Neuronal stem cell (in vitro differentiated cells): Measurements from ENCODE around the gene PLA2G12A.

ENCODE experiments used
- DNase-seq: peaks from one replicate; pipeline ENCODE4 v3.0.0-alpha.2; 2013; ENCODE audit warnings: low spot score
- H2AFZ ChIP-seq: one replicate; pipeline ENCODE4 v1.6.1; 2013; ENCODE audit warnings: mild to moderate bottlenecking, low read length, inconsistent platforms
- H2AK5ac ChIP-seq: 2 replicates; pipeline ENCODE4 v1.6.1; 2013; ENCODE audit warnings: low read depth, mild to moderate bottlenecking, inconsistent platforms, low read length, moderate library complexity, mixed read lengths
- H2BK120ac ChIP-seq: 2 replicates; pipeline ENCODE4 v1.6.1; 2013; ENCODE audit warnings: low read depth, mild to moderate bottlenecking, inconsistent platforms, low read length, moderate library complexity, mixed read lengths
- H2BK12ac ChIP-seq: one replicate; pipeline ENCODE4 v1.6.1; 2013; ENCODE audit warnings: low read length, inconsistent platforms
- H2BK15ac ChIP-seq: 2 replicates; pipeline ENCODE4 v1.6.1; 2013; ENCODE audit warnings: mild to moderate bottlenecking, low read length, inconsistent platforms, mixed read lengths
- H2BK5ac ChIP-seq: one replicate; pipeline ENCODE4 v1.6.1; 2013; ENCODE audit warnings: inconsistent platforms, mild to moderate bottlenecking, low read length, moderate library complexity
- H3K14ac ChIP-seq: one replicate; pipeline ENCODE4 v1.6.1; 2013; ENCODE audit warnings: low read length, inconsistent platforms
- H3K18ac ChIP-seq: 2 replicates; pipeline ENCODE4 v1.6.1; 2013; ENCODE audit warnings: low read length, inconsistent platforms
- H3K23ac ChIP-seq: 2 replicates; pipeline ENCODE4 v1.6.1; 2013; ENCODE audit warnings: low read depth, mild to moderate bottlenecking, mixed read lengths, low read length, inconsistent platforms; ENCODE audit not compliant: poor library complexity
- H3K27ac ChIP-seq: replicated peaks from 3 replicates; pipeline ENCODE4 v1.5.1; 2013; ENCODE audit warnings: low read length, inconsistent platforms
- H3K27me3 ChIP-seq, 3 experiments: 2 replicates each; pipeline ENCODE4 v1.6.1; 2013; ENCODE audit warnings: low read length in 3 of 3, mild to moderate bottlenecking in 2 of 3, inconsistent platforms in 1 of 3, low read depth in 1 of 3, mixed read lengths in 1 of 3, moderate library complexity in 1 of 3; ENCODE audit not compliant: control insufficient read depth in 3 of 3, insufficient read depth in 3 of 3
- H3K36me3 ChIP-seq, 2 donors: replicated peaks in 1 of 2; 2 replicates each; pipeline ENCODE4 v1.6.1; 2013; ENCODE audit warnings: low read length in 2 of 2; ENCODE audit not compliant: control insufficient read depth in 2 of 2, insufficient read depth in 2 of 2
- H3K4ac ChIP-seq: 2 replicates; pipeline ENCODE4 v1.6.1; 2013; ENCODE audit warnings: inconsistent platforms, mild to moderate bottlenecking, low read length, moderate library complexity
- H3K4me1 ChIP-seq, 2 donors: 1 replicate in 1 of 2; 2 replicates in 1 of 2; pipeline ENCODE4 v1.6.1; 2013; ENCODE audit warnings: low read length in 2 of 2, low read depth in 1 of 2; ENCODE audit not compliant: control insufficient read depth in 2 of 2, insufficient read depth in 1 of 2
- H3K4me2 ChIP-seq: one replicate; pipeline ENCODE4 v1.6.1; 2013; ENCODE audit warnings: mild to moderate bottlenecking, low read length, inconsistent platforms; ENCODE audit not compliant: insufficient read depth, poor library complexity, severe bottlenecking
- H3K4me3 ChIP-seq, 2 donors: 2 replicates each; pipeline ENCODE4 v1.5.1; 2013; ENCODE audit warnings: low read length in 2 of 2, mild to moderate bottlenecking in 2 of 2, inconsistent platforms in 1 of 2, moderate library complexity in 1 of 2
- H3K79me1 ChIP-seq: one replicate; pipeline ENCODE4 v1.6.1; 2013; ENCODE audit warnings: low read depth, mild to moderate bottlenecking, inconsistent platforms, low read length, moderate library complexity
- H3K9ac ChIP-seq: one replicate; pipeline ENCODE4 v1.6.1; 2013; ENCODE audit warnings: mild to moderate bottlenecking, low read depth, low read length, inconsistent platforms; ENCODE audit not compliant: poor library complexity
- H3K9me3 ChIP-seq, 2 donors: replicated peaks in 1 of 2; 2 replicates each; pipeline versions ENCODE3 to v1.6.1; 2013; ENCODE audit warnings: low read length in 2 of 2, mild to moderate bottlenecking in 2 of 2, inconsistent platforms in 1 of 2, low read depth in 1 of 2, mixed read lengths in 1 of 2, moderate library complexity in 1 of 2; ENCODE audit not compliant: control insufficient read depth in 2 of 2, insufficient read depth in 1 of 2
- H4K8ac ChIP-seq: one replicate; pipeline ENCODE4 v1.6.1; 2013; ENCODE audit warnings: low read depth, mild to moderate bottlenecking, inconsistent platforms, low read length, moderate library complexity
- H4K91ac ChIP-seq: one replicate; pipeline ENCODE4 v1.6.1; 2013; ENCODE audit warnings: low read length, low read depth, mild to moderate bottlenecking, inconsistent platforms; ENCODE audit not compliant: poor library complexity
- WGBS, 2 donors: extraction: QIAGEN DNeasy Blood & Tissue Kit; methylation state at CpG; one replicate each; pipeline ENCODE4 v1.1.7; 2013; ENCODE audit warnings: missing lambda C conversion rate in 2 of 2, mixed read lengths in 1 of 2; ENCODE audit not compliant: insufficient read length in 2 of 2, insufficient replicate concordance in 1 of 2; ENCODE audit errors: extremely low coverage in 2 of 2; 5-methylcytosine and 5-hydroxymethylcytosine counted together

PLA2G12A gene

DNA sequence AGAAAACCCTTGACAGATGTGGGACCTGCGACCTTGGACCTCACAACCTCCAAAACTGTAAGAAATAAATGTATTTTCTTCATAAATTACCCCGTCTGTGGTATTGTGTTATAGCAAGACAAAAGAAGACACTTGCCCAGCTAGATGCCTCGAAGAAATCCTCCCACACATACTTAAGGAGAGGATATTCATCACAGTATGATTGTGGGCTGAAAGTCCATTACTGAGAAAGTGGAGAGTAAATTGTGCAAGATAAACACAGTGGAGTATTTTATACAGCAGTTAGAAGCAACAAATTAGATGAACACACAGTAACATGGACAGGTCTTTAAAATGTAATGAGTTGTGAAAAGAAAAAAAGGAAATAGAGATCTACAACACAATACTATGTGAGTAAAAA lies 25.8 kb upstream of the PLA2G12A start:
- H3K23ac ChIP-seq = no peak overlapping the region
- no peak overlapping the region for H2BK120ac ChIP-seq
- no peak overlapping the region for H3K4me2 ChIP-seq
- no peaks in the 10 kb centered on the region for H3K36me3 ChIP-seq
- no peak overlapping the region for H2AK5ac ChIP-seq
- no CpG with 5 or more reads among the region's 3 CpGs for WGBS, 2 donors
- H3K4me1 ChIP-seq = no peaks in the 10 kb centered on the region
- H3K9ac ChIP-seq = no peak overlapping the region
- no peak overlapping the region for H3K4ac ChIP-seq
- no peak overlapping the region for H3K18ac ChIP-seq
- H3K4me3 ChIP-seq = no peak overlapping the region
- H2BK12ac ChIP-seq = no peak overlapping the region
- H3K27me3 ChIP-seq = no peaks in the 10 kb centered on the region
- DNase-seq = no peak
- no peak overlapping the region for H2AFZ ChIP-seq
- no peak overlapping the region for H3K14ac ChIP-seq
- H3K79me1 ChIP-seq = no peaks in the 10 kb centered on the region
- H2BK15ac ChIP-seq = no peak overlapping the region
- H4K91ac ChIP-seq = no peak overlapping the region
- no peak overlapping the region for H2BK5ac ChIP-seq
- no peak overlapping the region for H3K27ac ChIP-seq
- no peaks in the 10 kb centered on the region for H3K9me3 ChIP-seq
- H4K8ac ChIP-seq = no peak overlapping the region

DNA sequence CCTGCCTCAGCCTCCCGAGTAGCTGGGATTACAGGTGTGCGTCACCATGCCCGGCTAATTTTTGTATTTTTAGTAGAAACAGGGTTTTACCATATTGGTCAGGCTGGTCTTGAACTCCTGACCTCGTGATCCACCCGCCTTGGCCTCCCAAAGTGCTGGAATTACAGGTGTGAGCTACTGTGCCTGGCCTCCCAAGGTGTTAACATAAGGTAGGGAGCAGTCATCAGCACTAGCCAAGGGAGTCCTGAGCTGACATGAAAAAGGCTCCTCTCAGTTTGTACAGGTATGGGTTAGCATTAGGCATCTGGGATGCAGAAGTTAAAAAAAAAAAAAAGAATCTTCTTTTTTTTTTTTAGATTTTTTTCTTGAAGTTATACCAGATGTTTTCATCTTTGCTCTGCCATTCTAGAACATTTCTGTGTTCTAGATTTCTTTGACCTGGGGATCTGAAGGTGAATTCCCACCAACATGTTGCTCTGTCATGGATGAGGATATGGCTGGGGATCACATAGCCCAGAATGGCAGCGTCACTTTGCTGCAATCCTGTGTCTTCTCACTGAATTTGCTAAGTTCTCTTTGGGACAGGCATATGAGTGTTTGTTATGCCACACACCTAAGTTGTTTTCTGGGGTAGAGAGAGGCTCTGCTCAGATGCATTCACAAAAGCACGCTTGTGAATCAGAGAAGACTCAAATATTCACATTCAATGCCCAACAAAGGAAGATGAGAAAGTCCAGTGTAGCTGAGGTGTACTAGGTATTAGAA lies 24.4 kb upstream of the PLA2G12A start:
- Histone ChIP-seq H3K18ac (no peak overlapping the region), H3K14ac (no peak overlapping the region), H3K36me3 (no peaks in the 10 kb centered on the region), H3K79me1 (no peaks in the 10 kb centered on the region), H3K27ac (no peak overlapping the region), H3K4ac (no peak overlapping the region), H2BK120ac (no peak overlapping the region), H3K27me3 (no peaks in the 10 kb centered on the region), H3K23ac (no peak overlapping the region), H2AFZ (no peak overlapping the region), H3K9me3 (no peaks in the 10 kb centered on the region), H2BK5ac (no peak overlapping the region), H4K91ac (no peak overlapping the region), H3K4me2 (no peak overlapping the region), H3K4me3 (no peak overlapping the region), H3K4me1 (no peaks in the 10 kb centered on the region), H2AK5ac (no peak overlapping the region), H2BK15ac (no peak overlapping the region), H3K9ac (no peak overlapping the region), H2BK12ac (no peak overlapping the region), H4K8ac (no peak overlapping the region)
- WGBS, 2 donors = no CpG with 5 or more reads among the region's 7 CpGs
- DNase-seq = no peak

DNA sequence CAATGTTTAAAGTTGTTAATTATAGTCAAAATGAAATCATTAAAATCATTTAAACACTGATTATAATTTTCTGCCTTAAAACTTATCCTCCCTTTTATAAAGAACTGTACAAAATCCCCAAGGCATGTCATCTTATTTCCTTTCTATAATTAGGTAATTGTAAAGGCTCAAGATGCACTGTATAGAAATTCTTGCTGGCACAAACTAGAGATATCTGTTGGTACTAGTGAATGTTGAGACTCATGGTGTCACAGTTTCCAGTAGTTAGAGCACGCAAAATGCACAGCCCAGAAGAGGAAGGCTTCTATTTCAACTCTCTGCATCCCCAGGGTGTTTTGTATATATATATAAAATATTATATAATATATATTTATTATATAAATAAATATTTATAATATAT lies 22.7 kb upstream of the PLA2G12A start:
- Histone ChIP-seq H2AK5ac (no peak overlapping the region), H2AFZ (no peak overlapping the region), H4K8ac (no peak overlapping the region), H3K9me3 (no peaks in the 10 kb centered on the region), H2BK5ac (no peak overlapping the region), H2BK15ac (no peak overlapping the region), H4K91ac (no peak overlapping the region), H3K36me3 (no peaks in the 10 kb centered on the region), H3K79me1 (no peaks in the 10 kb centered on the region), H3K4me1 (no peaks in the 10 kb centered on the region), H2BK120ac (no peak overlapping the region), H3K4me2 (no peak overlapping the region), H3K23ac (no peak overlapping the region), H3K4ac (no peak overlapping the region), H3K4me3 (no peak overlapping the region), H2BK12ac (no peak overlapping the region), H3K27me3 (no peaks in the 10 kb centered on the region), H3K14ac (no peak overlapping the region), H3K18ac (no peak overlapping the region), H3K27ac (no peak overlapping the region), H3K9ac (no peak overlapping the region)
- WGBS, 2 donors = no CpG with 5 or more reads among the region's 1 CpG
- no peak for DNase-seq

DNA sequence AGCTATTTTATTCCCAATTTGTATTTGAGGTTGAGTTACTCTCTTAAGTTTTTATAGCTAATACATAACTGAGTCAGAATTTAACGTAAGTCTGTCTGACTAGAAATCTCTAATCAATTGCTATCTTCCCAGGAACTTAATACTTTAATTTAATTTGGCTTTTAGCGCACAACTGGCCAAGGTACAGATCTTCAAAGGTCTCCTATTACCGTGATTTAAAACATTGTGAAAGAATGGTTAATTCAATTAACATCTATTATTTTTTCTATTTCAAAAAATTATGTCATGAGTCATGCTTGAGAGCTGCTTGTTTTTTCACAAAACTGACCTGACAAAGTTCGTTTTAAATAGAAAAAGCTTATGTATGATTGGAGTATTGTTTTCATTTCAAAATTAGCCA lies 22.0 kb upstream of the PLA2G12A start:
- no peaks in the 10 kb centered on the region for H3K4me1 ChIP-seq
- H3K23ac ChIP-seq = no peak overlapping the region
- H3K36me3 ChIP-seq = no peaks in the 10 kb centered on the region
- no peak overlapping the region for H3K27ac ChIP-seq
- no peak overlapping the region for H3K4me3 ChIP-seq
- no peak overlapping the region for H2BK120ac ChIP-seq
- H4K8ac ChIP-seq = no peak overlapping the region
- no peaks in the 10 kb centered on the region for H3K27me3 ChIP-seq
- H2BK15ac ChIP-seq = no peak overlapping the region
- no peak overlapping the region for H3K9ac ChIP-seq
- H2BK5ac ChIP-seq = no peak overlapping the region
- H2AFZ ChIP-seq = no peak overlapping the region
- H2AK5ac ChIP-seq = no peak overlapping the region
- H3K9me3 ChIP-seq = no peaks in the 10 kb centered on the region
- H3K79me1 ChIP-seq = no peaks in the 10 kb centered on the region
- DNase-seq = no peak
- no peak overlapping the region for H3K14ac ChIP-seq
- H3K18ac ChIP-seq = no peak overlapping the region
- WGBS, 2 donors = no CpG with 5 or more reads among the region's 4 CpGs
- no peak overlapping the region for H4K91ac ChIP-seq
- no peak overlapping the region for H3K4me2 ChIP-seq
- no peak overlapping the region for H2BK12ac ChIP-seq
- no peak overlapping the region for H3K4ac ChIP-seq
